K562 (cell line): ENCODE measurements around the gene RC3H2. TPM values are rescaled to one million over a fixed set of nuclear protein-coding genes. Genes with fewer than 3 reads are reported as not detected.

Source experiments
- CHD2 ChIP-seq: IDR thresholded peaks from 2 replicates; pipeline ENCODE4 v1.6.1; 2011; ENCODE audit warnings: low read depth, low read length
- CREB1 ChIP-seq, 2 experiments: sonication (generic) in 1 of 2; formaldehyde crosslinking in 1 of 2; IDR thresholded peaks; 2 replicates each; pipeline versions ENCODE4 v1.6.1 to v1.8.0; 2012 to 2022; ENCODE audit warnings: inconsistent platforms in 1 of 2, mild to moderate bottlenecking in 1 of 2, missing genetic modification reagents in 1 of 2, moderate library complexity in 1 of 2
- ELK1 ChIP-seq: sonication (generic); formaldehyde crosslinking; IDR thresholded peaks from 2 replicates; pipeline ENCODE4 v1.8.1; 2022; ENCODE audit warnings: missing genetic modification reagents
- ETV1 ChIP-seq: fragments of 450-650 bp; conservative IDR thresholded peaks from 2 replicates; pipeline ENCODE4 v1.6.1; 2016; ENCODE audit warnings: missing genetic modification characterization, control low read depth, low read depth, missing compliant biosample characterization
- HDGF ChIP-seq: fragments of 450-650 bp; IDR thresholded peaks from 2 replicates; pipeline ENCODE4 v1.6.1; 2016
- KAT7 ChIP-seq: sonication (generic); formaldehyde crosslinking; IDR thresholded peaks from 2 replicates; pipeline ENCODE4 v1.8.0; 2022; ENCODE audit warnings: missing genetic modification reagents, mild to moderate bottlenecking, borderline replicate concordance
- KHSRP ChIP-seq: fragments of 450-650 bp; IDR thresholded peaks from 2 replicates; pipeline ENCODE4 v1.6.1; 2017
- KLF6 ChIP-seq: fragments of 250-450 bp; sonication (Bioruptor Pico); IDR thresholded peaks from 2 replicates; pipeline ENCODE4 v1.4.0; 2020; ENCODE audit warnings: mild to moderate bottlenecking, moderate library complexity, borderline replicate concordance
- MAFK ChIP-seq: IDR thresholded peaks from 2 replicates; pipeline ENCODE4 v1.6.1; 2011; ENCODE audit warnings: low read length, improper control_type of control experiment
- MIER1 ChIP-seq: fragments of 450-650 bp; IDR thresholded peaks from 2 replicates; pipeline ENCODE4 v1.6.1; 2016; ENCODE audit warnings: antibody characterized with exemption, mild to moderate bottlenecking, low read depth
- MITF ChIP-seq: IDR thresholded peaks from 2 replicates; pipeline ENCODE4 v1.6.1; 2014; ENCODE audit warnings: antibody characterized with exemption
- MTF1 ChIP-seq: fragments of 250-450 bp; sonication (Bioruptor Pico); IDR thresholded peaks from 2 replicates; pipeline ENCODE4 v1.9.0; 2021; ENCODE audit warnings: moderate library complexity, mild to moderate bottlenecking, inconsistent platforms, borderline replicate concordance
- POLR2AphosphoS2 ChIP-seq: IDR thresholded peaks from 2 replicates; pipeline ENCODE4 v1.6.1; 2012; ENCODE audit warnings: low read length, improper control_type of control experiment
- RBM34 ChIP-seq: fragments of 200-400 bp; formaldehyde crosslinking; IDR thresholded peaks from 2 replicates; pipeline ENCODE4 v1.6.1; 2018; ENCODE audit warnings: low read length, borderline replicate concordance; ENCODE audit not compliant: insufficient read depth
- SNAPC5 ChIP-seq: fragments of 250-450 bp; sonication (Bioruptor Pico); IDR thresholded peaks from 2 replicates; pipeline ENCODE4 v1.8.0; 2021; ENCODE audit warnings: moderate library complexity, mild to moderate bottlenecking, inconsistent platforms
- TCF7 ChIP-seq: sonication (generic); IDR thresholded peaks from 2 replicates; pipeline ENCODE4 v1.6.1; 2016; ENCODE audit warnings: antibody characterized with exemption, borderline replicate concordance
- ZFP36 ChIP-seq: fragments of 150-350 bp; IDR thresholded peaks from 2 replicates; pipeline ENCODE4 v1.6.1; 2018; ENCODE audit warnings: low read length, low read depth; ENCODE audit not compliant: partially characterized antibody
- ZNF197 ChIP-seq: fragments of 200-800 bp; sonication (Bioruptor generic); IDR thresholded peaks from 2 replicates; pipeline ENCODE4 v1.6.1; 2016; ENCODE audit warnings: low read depth, missing genetic modification characterization, missing compliant biosample characterization
- ZNF217 ChIP-seq: sonication (generic); formaldehyde crosslinking; IDR thresholded peaks from 2 replicates; pipeline ENCODE4 v1.8.0; 2022; ENCODE audit warnings: mild to moderate bottlenecking, missing genetic modification reagents
- ZNF436 ChIP-seq: fragments of 250-450, 450-650 bp; sonication (Bioruptor Pico); formaldehyde crosslinking; IDR thresholded peaks from 2 replicates; pipeline ENCODE4 v1.7.0; 2020; ENCODE audit warnings: mild to moderate bottlenecking
- polyA plus RNA-seq, 8 experiments: library from polyadenylated mRNA; depleted of rRNA in 4 of 8; stranded (reverse) in 5 of 8; unstranded in 3 of 8; fragments of >200 nt; fragmentation: Nextera tagmentation in 2 of 8; fragmentation: Illumina TruSeq in 1 of 8; extraction: Ambion mirVana in 2 of 8; extraction: Trizol in 1 of 8; gene quantifications; 2 replicates each; pipeline versions ENCODE4 v1.2.1 to v1.2.3, GENCODE V29; 2011 to 2014; ENCODE audit warnings: inconsistent platforms in 1 of 8, missing spikeins in 1 of 8
- total RNA-seq, 7 experiments: library from RNA; depleted of rRNA in 6 of 7; stranded (reverse); fragments of >200 nt in 6 of 7; fragmentation: Illumina TruSeq in 2 of 7; extraction: Trizol in 2 of 7; gene quantifications; 2 replicates each; pipeline versions ENCODE4 v1.2.1 to v1.2.3, GENCODE V29; 2011 to 2021; ENCODE audit warnings: low replicate concordance in 1 of 7
- TF ChIP-seq, protein P1 (sequence below): fragments of 250-450 bp; sonication (Bioruptor Pico); IDR thresholded peaks from 2 replicates; pipeline ENCODE4 v1.8.0; 2022; ENCODE audit warnings: inconsistent platforms, mild to moderate bottlenecking, moderate library complexity, borderline replicate concordance
- TF ChIP-seq, protein P2 (sequence below): fragments of 250-450 bp; sonication (Bioruptor Pico); IDR thresholded peaks from 2 replicates; pipeline ENCODE4 v1.4.0; 2020

The RC3H2 gene
- total and polyA plus RNA-seq, 9 of the 15 experiments (the other 6 are each of a cell fraction or from before 2014, with no cell fraction given): 5.6 to 35.4 (median 18.6) TPM

- peak; percentile 54; the same call in 1 of the 2 replicates for TF ChIP-seq TCF7
- TF ChIP-seq, protein P1, sequence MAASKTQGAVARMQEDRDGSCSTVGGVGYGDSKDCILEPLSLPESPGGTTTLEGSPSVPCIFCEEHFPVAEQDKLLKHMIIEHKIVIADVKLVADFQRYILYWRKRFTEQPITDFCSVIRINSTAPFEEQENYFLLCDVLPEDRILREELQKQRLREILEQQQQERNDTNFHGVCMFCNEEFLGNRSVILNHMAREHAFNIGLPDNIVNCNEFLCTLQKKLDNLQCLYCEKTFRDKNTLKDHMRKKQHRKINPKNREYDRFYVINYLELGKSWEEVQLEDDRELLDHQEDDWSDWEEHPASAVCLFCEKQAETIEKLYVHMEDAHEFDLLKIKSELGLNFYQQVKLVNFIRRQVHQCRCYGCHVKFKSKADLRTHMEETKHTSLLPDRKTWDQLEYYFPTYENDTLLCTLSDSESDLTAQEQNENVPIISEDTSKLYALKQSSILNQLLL (CRISPR knock-in tag): no peak
- TF ChIP-seq POLR2AphosphoS2: peak; percentile 97
- no peak for TF ChIP-seq RBM34
- TF ChIP-seq SNAPC5 (CRISPR knock-in tag): no peak
- TF ChIP-seq, protein P2, sequence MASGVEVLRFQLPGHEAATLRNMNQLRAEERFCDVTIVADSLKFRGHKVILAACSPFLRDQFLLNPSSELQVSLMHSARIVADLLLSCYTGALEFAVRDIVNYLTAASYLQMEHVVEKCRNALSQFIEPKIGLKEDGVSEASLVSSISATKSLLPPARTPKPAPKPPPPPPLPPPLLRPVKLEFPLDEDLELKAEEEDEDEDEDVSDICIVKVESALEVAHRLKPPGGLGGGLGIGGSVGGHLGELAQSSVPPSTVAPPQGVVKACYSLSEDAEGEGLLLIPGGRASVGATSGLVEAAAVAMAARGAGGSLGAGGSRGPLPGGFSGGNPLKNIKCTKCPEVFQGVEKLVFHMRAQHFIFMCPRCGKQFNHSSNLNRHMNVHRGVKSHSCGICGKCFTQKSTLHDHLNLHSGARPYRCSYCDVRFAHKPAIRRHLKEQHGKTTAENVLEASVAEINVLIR: no peak
- peak; percentile 91 for TF ChIP-seq CREB1 (IDR thresholded peaks at IDR 0.05)
- peak; percentile 94 for TF ChIP-seq CREB1 (CRISPR knock-in tag; IDR thresholded peaks at IDR 0.05)
- no peak for TF ChIP-seq KAT7
- TF ChIP-seq CHD2: peak; percentile 31; the same call in 1 of the 2 replicates
- TF ChIP-seq KHSRP: no peak
- no peak for TF ChIP-seq ETV1
- TF ChIP-seq HDGF: no peak
- no peak for TF ChIP-seq ZNF217
- TF ChIP-seq ZFP36: no peak
- no peak for TF ChIP-seq ZNF197 (CRISPR knock-in tag)
- TF ChIP-seq KLF6 (CRISPR knock-in tag): no peak
- TF ChIP-seq MIER1: no peak; the same call in 1 of the 2 replicates
- TF ChIP-seq MTF1 (CRISPR knock-in tag): no peak
- TF ChIP-seq MITF: peak; percentile 37; the same call in 1 of the 2 replicates
- TF ChIP-seq ZNF436 (CRISPR knock-in tag): no peak
- TF ChIP-seq MAFK: no peak
- no peak for TF ChIP-seq ELK1 (CRISPR knock-in tag)
These were observed 35.8 kb upstream of the RC3H2 start, which contains the start of gene RABGAP1 (continued) for GRCh38 chr9:122940749-122941581.
